NCI-H1930 (cell line): Measurements from ENCODE around the gene TELO2.

Experiments
- DNase-seq, 2 experiments: peaks; one replicate each; lab custom pipeline; 2025; lab: John Stamatoyannopoulos, UW

TELO2 gene

DNA sequence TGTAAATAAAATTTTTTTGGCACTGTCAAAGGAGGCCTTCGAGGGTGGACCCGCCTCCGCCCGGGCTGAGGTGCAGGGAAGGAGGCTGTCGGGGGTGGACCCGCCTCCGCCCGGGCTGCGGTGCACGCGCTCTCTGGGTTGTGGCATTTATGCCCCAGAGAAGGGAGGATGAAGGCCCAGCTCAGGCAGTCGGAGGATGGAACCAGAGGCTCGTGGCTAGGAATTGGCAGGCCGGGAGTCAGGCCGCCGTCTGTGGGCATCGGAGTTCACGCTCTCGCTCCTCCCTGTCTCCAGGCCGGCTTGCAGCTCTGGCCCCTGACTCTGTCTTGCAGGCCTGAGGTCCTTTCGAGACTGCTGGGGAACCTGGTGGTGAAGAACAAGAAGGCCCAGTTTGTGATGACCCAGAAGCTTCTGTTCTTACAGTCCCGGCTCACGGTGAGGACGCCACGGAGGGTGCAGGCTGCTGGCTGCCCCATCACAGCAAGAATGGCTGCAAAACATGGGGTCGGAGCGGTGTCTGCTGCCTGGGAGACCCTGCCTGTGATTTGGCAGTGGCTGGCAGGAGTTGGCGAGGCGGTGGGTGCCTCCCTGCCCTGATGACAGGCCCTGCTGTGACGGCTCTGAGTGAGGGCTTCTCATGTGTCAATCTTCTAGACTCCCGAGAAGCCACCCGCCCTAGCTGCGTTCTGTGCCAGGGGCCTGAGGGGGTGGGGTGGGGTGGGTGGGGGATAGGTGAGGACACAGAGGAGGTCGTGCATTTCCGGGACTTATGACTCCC, 5.9 kb downstream of the TELO2 start:
- no peak for DNase-seq

DNA sequence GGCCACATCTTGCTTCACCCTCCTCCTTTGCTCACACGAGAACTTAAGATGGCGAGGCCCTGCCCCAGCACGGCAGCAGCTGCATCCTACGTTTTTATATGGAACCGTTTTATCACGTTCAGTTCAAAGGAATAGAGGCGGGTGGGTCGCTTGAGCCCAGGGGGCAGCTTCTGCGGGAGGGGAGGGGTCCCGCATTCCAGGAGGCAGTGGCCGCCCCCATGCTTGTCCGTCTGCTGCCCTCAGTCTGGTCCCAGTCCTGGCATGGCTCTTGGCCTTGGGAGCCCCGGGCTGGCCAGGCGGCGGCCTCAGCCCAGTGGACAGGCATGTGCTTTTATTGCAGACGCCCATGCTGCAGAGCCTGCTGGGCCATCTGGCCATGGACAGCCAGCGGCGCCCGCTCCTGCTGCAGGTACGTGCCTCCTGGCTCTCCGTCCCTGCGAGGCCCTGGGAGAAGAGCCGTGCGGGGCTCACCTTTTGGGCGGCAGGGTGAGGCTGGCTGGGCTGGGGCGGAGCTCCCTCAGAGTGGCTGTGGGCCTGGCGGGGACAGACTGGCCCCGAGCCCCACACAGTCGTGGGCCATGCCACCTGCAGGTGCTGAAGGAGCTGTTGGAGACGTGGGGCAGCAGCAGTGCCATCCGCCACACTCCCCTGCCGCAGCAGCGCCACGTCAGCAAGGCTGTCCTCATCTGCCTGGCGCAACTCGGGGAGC, 6.8 kb downstream of the TELO2 start:
- no peak for DNase-seq

DNA sequence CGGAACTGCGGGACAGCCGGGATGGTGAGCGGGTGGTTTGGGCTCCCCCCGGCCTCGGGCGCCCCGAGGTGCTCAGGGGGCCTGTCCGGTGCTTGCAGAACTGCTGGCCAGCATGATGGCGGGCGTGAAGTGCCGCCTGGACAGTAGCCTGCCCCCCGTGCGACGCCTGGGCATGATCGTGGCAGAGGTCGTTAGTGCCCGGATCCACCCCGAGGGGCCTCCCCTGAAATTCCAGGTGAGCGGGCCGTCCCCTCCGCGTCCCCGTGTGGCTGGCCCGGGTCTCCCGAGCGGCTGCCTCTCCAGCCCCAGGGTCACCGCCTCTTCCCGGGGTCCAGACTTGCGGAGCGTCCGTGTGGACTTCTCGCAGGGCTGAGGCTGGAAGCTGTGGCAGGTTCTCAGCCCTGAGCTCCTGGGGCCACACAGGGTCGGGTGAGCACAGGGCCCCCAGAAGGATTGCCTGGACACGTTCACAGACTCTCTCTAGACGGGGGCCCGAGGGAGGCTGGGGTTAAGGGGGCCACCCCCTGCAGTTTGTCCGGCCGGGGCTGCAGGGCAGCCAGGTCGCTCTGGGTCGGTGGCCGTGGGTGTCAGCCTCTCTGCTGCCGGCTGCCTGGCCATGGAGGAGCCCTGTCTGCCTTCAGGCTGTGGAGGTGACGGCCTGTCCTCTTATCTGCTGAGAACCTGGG, 7.4 kb downstream of the TELO2 start:
- no peak for DNase-seq

DNA sequence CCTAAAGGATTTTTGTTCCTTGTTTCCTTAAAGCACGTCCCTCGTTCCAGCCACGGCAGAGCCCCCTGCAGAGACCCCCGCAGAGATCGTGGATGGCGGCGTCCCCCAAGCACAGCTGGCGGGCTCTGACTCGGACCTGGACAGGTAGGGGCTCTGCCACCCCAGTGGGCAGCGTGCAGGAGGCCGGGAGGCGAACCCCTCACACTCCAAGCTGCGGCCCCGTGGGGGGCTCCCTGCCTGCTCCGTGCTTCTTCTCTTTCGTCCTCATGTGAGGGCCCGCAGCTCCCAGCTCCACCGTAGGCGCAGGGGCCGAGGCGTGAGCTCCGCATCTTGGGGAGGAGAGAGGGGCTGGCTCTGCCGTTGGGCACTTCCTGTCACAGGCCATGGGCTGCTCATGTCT, 8.5 kb downstream of the TELO2 start:
- DNase-seq, result no peak

DNA sequence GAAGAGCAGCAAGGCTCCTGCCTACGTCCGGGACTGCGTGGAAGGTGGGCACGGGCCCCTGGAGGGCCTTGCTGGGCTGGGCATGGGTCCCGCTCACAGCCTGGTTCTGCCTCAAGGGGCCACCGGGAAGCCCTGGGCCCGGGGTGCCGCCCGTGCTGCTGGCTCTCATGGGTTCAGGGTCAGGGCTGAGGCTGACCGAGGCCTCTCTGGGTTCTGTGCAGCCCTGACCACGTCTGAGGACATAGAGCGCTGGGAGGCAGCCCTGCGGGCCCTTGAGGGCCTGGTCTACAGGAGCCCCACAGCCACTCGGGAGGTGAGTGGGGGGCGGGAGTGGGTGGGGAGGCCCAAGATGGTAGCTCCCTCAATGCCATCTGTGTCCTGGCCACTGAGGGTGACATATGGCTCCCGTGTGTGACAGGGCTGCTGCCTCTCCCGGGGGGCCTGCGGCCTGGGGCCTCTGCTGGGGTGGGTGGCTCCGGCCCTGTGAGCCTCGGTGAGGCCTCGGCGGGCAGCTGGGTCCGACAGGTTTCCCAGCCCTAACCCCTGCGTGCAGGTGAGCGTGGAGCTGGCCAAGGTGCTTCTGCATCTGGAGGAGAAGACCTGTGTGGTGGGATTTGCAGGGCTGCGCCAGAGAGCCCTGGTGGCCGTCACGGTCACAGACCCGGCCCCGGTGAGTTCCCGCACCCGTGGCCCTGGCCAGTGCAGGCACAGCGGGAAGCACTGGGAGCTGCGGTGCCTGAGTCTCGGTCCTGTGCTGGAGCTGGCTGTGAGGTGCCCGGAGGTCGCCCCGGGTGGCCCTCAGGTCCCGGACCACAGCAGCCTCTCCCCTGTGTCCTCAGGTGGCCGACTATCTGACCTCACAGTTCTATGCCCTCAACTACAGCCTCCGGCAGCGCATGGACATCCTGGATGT, 9.2 kb downstream of the TELO2 start:
- DNase-seq, result no peak

DNA sequence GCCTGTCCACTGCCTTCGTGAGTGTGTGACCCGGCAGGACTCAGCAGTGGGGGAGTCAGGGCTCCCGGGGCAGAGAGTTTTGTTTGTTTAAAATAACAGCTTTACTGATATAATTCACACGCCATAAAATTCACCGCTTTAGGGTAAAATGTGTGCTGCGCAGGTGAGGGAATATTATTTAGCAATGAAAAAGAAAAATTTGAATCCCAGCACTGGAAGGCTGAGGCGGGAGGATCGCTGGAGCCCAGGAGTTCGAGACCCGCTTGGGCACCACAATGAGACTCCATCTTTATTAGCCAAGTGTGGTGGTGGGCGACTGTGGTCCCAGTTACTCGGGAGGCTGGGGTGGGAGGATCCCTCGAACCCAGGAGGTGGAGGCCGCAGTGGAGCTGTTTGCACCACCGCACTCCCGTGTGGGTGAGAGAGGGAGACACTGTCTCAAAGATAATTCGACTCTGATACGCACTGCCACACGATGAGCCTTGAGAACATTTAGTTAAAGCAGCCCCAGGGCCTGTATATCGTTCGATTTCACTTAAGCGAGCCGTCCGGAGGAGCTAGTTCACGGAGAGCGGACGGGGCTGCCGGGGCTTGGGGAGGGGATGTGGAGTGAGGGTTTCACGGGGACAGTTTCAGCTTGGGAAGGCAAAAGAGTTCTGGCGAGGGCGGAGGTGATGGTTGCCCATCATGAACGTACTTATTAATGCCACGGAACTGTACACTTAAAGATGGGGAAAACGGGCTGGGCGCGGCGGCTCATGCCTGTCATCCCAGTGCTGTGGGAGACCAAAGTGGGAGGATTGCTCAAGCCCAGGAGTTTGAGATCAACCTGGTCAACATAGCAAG, 10.2 kb downstream of the TELO2 start:
- DNase-seq, result no peak

DNA sequence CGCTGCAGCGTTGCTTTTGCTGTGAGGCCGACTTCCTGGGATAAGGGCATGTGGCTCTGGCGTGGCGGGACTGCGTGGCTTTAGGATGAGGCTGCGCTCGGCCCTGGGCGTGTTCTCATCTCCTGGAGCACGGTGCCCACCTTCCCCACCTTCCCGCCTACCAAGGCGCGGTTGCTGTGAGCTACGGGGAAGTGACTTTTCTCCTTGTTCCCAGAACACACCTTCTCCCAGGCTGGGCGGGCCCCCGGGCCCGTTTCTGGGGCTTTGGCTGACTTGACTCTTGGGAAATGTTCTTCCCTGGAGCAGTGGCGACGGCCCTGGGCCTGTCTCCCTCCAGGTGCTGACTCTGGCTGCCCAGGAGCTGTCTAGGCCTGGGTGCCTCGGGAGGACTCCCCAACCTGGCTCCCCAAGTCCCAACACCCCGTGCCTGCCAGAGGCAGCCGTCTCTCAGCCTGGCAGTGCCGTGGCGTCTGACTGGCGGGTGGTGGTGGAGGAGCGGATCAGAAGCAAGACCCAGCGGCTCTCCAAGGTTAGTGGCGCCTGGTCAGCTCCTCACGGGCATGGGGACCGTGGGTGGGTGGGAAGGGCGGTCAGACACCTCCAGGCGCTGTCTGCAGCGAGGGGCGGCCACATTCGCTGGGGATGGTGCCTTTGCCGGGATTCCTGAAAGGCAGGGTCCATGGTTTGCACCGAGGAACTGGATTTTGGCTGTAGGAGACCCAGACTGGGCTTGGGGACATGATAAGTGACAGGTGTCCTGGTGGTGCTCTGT, 12.1 kb downstream of the TELO2 start:
- no peak for DNase-seq

DNA sequence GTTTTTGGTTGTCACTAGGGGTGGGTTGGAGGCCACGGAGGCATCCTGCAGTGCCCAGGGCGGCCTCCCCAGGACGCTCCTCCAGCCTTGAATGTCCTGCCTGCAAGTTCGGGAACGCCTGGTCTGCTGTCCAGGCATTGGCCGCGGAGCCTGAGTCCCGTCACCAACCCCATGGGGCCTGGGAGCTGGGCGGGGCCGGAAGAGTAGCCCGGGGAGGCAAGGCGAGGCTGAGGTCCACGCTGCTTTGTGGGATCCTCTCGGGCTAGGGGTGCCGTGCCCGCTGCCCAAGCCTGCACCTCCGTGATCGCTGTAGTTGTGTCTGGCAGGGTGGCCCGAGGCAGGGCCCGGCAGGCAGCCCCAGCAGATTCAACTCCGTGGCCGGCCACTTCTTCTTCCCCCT, 12.8 kb downstream of the TELO2 start:
- no peak for DNase-seq

DNA sequence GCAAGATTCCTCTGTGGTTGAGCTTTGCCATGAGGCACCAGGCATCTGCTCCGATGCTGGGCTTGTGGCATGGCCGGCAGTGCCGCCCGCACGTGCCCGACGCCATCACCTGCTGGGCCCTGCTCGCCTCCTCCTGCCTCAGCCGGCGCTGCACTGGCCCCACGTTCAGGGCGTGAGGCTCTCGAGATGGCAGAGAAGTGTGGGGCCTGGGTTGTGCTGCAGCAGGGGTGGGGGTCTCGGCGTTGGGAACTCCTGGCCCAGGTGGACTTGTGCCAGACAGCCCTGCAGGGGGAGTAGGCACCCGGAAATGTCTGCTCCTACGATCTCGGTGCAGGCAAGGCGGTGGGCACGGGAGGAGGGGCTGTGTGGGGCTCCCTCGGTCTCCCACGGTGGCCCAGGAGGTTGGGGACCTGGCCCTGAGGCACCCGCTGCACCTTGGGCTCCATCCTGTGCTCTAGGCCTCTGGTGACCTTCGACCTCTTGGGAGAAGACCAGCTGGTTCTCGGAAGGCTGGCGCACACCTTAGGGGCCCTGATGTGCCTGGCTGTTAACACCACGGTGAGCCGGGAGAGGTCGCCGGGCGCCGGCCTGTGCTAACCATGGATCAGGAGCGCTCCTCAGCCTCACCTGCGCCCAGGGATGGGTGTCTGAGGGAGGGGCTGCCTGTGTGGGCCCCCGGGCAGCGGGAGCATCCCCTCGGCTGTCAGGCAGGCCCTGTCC, 13.5 kb downstream of the TELO2 start:
- DNase-seq, result no peak

DNA sequence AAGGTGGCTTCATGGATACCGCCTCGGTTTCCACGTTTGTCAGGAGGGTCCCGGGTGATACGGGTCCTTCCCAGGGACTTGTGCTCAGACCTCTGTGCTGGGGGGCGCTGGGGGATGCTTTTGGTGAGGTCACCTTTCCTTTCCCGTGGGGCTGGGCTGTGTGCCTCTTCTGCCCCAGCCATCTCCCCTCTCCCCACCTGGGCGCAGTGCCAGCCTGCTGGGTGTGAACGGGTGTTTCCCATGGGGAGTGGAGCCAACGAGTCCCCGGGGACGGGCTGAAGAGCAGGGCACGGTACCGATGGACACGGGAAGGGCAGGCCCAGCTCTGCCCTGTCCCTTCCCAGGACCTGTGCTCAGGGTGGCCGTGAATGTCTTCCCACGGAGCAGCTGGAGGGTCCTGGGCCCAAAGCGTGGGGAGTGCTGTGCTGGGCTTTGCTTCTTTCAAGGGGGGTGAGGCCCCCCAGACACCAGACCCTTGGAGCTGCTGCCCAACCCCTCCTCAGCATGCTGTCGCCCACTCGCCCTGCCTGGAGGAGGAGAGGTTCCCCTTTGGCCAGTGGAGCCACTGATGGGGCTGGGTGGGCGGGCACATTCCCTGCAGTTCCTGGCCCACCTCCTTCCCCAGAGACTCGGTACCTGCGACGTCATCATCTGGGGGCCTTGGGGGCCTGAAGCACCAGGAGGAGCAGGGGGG, 15.5 kb downstream of the TELO2 start:
- no peak for DNase-seq

DNA sequence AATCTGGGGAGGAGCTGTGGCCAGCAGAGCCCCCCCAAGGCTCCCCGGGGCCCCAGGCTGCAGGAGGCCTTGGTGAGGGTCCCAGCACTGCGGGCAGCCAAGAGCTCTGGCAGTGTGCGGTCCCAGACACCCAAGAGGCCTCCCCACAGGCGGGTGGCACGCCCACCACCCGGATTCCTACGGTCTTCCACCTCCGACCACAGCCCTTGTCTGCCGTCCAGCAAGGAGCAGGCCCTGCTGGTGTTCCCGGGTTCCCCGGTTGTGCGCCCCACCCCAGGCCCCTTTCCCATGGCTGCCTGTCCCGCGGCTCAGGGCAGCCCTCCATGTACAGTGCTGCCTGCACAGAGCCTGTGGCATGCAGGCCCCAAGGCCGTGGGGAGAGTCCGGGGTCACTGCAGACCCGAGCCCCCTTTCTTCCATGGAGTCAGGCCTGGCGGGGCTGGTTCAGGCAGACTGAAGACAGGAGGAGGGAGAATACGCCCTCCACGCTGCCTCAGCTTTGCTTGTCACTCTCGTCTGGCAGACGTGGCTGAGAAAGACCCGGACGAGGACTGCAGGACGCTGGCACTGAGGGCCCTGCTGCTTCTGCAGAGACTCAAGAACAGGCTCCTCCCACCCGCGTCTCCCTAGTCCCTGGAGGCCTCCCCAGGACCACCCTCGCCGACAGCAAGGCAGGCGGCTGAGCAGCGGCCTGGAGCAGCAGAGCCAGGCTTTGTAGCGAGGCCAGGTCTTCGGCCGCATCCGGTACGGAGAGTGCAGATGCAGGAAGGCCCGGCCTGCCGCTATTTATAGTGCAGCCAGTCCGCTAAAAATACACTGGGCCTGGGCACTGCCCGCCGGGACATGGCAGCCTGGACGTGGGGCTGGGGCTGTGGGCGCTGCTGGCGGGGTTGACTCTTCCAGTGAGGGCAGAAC, 16.4 kb downstream of the TELO2 start:
- no peak for DNase-seq

DNA sequence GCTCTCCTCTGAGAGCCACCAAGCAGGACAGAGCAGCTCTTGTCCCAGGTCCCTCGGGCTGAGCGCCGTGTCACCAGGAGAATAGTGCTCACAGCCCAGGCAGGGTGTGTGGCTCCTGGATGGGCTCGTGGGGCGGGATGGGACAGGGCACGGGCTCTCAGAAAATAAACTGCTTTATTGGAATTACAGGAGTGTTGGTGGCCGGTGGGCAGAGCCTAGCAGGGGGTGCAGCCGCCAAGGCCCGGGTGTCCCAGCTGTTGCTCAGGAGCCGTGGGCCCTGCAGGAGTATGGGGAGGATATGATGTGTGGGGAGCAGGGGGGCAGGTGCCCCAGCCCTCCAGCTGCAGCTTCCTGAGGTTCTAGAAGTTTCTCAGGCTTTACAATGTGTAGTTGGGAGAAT, 17.1 kb downstream of the TELO2 start:
- DNase-seq, result no peak

DNA sequence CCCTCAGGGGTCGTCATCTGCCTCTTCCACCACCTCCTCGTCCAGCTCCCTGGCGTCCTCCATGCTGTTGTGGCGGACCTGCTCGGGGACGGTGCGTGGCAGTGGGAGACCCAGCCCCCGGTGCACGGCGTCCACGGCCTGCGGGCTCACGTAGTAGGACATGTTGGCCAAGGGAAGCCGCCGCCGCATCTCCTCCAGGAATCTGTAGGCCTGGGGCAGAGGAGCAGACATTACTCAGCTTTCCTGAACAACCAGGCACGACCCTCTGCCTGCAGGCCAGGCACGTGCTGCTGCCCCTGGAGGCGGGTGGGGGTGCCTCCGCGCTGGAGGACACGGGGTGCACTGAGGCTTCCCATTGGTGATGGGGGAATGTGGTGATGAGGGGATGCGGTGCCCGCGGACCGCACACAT, 17.8 kb downstream of the TELO2 start:
- DNase-seq, result no peak

DNA sequence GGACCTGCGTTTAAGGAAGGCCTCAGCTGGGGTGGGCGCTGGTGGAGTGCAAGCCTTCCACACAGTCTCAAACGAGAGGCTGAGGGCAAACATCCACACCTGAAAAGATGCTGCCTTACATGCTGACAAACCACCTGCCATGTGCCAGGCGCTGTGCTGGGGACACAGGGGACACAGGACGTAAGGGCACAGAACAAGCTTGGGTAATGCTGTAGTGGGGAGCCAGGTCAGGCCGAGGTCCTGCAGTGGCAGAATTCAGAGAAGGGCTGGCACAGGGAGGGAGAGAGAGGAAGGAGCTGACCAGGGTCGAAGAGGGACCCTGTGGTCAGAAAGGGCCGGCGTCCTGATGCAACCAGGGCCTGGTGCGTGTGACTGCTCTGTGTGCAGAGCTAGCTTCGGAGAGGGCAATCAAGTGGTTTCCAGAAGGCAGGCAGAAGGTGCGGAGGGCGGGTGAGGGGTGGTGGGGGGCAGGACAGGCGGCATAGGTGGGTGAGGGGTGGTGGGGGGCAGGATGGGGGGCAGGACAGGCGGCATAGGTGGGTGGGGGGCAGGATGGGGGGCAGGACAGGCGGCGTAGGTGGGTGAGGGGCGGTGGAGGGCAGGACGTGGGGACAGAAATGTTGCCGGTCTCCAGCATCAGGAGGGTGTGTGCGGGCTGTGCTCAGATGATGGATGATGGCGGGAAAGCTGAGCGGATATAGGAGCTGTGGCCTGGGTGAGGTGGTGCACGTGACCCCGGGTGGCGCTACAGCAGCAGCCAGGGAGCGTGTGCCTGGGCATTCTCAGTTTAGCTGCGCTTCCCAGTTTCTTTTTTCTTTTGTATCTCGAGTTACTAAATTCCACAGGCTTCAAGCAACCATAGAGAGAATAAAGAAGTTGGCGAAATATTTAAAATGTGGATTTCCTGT, 18.8 kb downstream of the TELO2 start:
- DNase-seq, result no peak

DNA sequence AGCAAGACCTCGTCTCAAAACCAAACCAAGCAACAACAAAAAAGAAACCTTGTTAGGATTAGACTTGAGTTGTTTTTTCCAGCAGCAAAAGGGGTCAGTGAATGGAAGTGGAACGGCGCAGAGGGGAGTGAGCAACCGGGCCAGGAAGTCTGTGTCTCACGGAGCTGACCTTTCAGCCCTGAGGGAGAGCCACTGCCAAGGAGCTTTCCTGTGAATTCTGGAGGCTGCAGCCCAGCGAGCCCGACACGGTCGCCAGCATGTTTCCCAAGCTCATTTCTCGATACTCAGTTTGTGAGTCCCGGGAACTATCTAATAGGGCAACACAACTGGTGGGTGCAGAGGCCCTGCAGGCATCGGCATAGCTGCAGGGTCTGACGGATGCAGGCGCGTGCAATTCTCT, 19.6 kb downstream of the TELO2 start:
- no peak for DNase-seq

DNA sequence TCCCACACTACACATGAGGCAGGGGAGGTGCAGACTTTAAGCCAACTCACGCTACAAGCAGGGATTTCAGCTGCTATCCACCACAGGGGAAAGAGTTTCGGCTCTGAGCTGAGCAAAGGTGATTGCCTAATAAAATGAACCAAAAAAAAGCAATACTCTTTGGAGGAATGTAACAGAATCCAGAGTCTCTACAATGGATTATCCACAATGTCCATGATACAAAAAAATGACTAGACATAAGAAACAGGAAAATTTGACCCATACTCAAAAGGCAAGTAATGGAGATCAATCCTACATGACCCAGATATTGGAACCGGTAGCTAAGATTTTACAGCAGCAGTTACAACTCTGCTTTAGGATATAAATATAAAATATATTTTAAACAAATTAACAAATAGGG, 21.3 kb downstream of the TELO2 start:
- DNase-seq, result no peak

DNA sequence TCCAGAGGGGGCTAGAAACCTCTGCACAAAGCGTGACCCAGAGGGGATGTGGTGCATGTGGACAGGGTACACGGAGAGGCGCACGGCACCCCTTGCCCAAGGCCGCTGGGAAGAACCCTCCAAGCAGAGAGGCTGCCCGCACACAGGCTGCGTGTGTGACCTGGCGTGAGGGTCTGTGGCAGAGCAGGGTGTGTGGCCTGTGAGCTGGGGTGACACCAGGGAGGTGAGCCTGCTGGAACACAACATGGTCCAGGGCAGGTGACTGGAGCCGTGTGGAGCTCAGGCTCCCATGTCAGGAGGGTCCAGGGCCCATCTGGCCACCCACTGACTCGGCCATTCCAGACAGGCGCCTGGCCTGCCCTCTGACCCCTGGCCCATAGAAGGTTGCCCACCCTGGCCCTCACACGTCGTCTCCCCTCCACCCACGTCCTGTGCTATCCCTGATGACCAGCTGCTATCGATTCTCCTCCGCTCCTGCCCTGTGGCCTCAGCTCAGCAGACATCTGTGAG, 25.5 kb downstream of the TELO2 start:
- DNase-seq, result no peak
